ENCODE measurements around the gene ASTE1.
A peak's percentile ranks its signal among the peaks of the same experiment; 100 is the strongest.
"Not testable (repeated sequence)": the region's sequence is repeated elsewhere in the genome, so short reads cannot be mapped to it uniquely, and the experiment has no call there.

The ASTE1 gene, protein sequence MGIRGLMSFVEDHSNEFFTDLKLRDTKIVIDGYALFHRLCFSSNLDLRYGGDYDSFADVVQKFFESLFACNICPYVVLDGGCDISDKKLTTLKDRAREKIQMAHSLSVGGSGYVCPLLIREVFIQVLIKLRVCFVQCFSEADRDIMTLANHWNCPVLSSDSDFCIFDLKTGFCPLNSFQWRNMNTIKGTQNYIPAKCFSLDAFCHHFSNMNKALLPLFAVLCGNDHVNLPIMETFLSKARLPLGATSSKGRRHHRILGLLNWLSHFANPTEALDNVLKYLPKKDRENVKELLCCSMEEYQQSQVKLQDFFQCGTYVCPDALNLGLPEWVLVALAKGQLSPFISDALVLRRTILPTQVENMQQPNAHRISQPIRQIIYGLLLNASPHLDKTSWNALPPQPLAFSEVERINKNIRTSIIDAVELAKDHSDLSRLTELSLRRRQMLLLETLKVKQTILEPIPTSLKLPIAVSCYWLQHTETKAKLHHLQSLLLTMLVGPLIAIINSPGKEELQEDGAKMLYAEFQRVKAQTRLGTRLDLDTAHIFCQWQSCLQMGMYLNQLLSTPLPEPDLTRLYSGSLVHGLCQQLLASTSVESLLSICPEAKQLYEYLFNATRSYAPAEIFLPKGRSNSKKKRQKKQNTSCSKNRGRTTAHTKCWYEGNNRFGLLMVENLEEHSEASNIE

DNA sequence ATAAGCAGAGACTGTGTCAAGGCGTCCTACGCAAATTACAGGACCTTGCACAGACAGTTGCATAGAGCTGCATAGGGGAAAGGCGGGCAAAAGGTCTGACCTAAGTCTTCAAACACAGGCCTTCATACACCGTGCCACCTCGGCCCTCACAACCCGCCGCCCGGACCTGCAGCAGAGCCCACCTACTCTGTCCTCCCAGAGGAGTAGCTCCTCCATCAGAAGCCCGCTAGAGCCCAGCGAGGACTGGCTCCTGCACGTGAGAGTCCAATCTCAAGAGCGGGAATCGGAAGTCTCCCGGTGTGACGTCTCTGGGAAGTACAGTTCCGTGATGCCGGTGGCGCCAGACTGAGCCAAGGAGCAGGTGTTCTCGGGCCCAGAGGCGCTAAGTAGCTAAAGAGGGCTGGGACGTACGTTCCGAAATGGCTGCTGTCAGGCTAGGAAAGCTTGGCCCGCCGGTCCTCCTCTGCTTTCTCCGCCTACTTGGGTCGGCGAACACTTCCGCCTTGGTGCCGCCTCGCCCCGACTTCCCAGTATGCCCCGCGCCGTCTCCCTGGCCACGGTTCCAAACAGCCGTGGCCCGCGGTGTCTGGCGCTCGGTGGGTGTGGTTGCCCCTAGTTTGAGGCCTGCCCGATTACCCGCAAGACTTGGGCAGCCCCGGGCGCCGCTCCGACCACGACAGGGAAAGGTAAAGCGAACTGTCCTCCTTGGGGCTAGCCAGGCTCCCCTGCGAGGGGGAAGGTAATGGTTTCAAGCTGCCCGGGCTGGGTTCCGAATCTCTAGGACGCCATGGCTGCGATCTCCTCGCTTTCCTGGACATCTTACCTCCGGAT, at the start of gene ASTE1, which contains the start of gene NEK11:
Gene ASTE1, minus strand, starts transcription at position 505 of the 831 bp plus-strand sequence. CDS start 1,519 bp downstream, outside the sequence.
Gene NEK11, plus strand, starts transcription at position 557 of the 831 bp plus-strand sequence. CDS start 2,832 bp downstream, outside the sequence.
- DNase-seq: peak; percentile 61 to 75

DNA sequence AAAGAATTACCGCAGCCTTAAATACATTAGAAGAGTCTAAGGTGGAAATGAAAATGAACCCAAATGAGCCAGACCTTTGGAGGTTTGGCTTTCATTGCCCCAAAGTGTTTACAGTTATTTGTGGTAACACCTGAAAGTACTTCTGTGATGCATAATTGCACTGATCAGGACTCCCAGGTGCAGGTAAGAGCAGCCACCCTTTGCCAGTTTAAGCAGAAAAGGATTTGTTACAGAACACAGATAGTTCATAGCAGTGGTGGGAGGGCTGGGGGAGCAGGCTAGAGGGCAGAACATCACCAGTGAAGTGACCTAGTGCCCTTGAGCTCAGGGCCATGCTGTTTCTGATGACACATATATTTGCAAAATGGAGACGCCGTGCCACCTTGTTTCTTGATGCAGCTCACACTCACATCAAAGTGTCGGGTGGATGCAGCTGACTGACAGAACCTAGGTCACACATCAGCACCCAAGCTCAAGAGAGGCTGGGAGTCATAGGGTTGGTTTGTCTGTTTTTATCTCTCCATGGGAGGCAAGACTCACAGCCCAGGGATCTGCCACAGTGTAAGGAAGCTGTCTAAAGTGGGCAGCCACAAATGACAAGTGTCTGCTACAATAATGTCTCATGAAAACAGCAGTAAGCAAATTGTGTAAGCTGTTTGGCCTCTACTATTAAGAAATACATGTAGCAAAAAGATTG, 49.2 kb upstream of the ASTE1 start:
- DNase-seq: no peak

DNA sequence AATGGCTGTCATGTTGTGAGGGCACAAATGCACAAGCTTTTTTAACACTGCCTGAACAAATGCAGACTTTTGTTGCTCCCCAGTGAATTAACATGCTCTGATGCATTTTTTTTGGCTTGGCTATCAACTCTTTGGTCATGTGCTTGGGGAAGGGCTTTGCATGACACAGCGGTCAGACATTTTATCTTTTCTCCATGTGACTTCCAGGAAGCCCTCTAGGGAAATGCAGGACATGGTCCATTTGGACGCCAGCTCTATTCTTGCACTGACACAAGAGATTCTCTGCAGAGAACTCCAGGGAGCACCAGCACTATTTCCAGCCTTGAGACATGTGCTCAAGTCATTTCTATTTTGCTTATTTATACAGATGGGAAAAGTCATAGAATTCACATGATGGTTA, 46.2 kb upstream of the ASTE1 start:
- DNase-seq: no peak

DNA sequence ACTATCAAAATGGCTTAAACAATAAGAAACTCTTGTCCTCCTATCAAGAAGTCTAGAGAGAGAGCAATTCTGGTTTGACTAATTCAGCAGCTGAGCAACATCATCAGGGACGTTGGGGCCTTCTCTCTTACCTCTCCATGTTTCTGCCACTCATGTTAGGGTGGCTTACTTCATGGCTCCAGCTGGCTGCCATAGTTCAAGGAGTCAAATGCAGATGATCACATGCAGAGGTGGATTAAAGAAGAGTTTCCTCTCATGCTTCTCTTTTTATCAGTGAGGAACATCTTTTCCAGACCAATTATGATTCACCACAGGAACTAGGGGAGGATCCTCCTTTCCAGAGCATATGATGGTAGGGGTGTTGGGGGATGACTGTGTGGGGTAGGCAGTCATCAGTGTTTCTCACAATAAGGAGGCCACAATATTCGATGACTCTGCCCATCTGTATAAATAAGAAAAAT, 45.5 kb upstream of the ASTE1 start:
- DNase-seq: no peak

DNA sequence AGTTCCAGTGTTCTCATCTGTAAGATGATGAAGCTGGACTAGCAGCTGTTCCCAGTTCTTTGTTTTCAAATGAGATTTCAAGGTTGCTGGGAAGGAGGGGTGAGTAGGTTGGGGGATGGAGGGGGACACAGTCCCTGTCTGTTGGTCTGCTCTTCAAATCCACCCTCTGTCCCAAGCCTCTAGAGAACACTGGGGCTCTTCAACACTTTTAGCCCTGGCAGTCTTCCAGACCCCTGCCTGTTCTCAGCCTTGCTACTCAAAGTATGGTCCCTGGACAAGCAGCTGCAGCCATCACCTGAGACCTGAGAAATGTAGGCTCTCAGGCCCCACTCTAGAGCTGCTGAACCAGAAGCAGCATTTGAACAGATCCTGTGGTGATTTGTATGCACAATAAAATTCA, 41.4 kb upstream of the ASTE1 start:
- DNase-seq: no peak

DNA sequence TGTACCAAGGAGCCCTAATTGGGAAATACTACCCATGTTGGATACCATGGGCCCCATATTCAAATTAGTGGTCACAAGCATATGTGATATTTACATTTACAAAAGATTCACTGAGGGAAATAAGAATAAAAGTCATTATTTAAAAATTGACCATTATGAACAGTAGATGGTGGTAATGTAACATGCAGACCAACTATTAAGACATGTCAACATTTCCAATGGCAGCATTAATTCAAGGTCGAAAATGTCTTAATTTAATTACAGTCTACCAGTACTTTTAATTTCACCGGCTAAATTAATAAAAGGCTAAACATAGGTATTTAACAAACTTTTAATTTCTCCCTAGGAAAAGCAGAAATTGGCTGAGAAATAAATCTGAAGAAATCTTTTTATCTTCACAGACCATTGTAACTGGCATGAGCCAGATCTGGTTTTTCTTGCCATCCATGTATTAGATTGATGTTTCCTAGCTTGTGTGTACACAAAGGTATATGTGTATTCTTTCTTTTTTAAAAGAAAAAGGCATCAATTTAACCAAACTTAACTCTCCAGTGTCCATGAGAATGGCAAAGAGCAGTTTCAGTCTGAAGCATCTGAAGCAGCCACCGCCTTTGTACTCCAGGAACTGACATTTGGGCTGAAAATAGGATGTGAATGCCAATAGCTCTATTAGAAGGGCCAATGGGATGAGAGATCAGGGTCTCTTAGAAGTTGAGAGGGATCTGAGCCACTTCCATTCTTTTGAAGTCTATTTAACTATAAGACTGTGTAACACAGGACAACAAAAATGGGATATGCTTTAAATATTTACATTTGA, 26.6 kb upstream of the ASTE1 start:
- DNase-seq: no peak

DNA sequence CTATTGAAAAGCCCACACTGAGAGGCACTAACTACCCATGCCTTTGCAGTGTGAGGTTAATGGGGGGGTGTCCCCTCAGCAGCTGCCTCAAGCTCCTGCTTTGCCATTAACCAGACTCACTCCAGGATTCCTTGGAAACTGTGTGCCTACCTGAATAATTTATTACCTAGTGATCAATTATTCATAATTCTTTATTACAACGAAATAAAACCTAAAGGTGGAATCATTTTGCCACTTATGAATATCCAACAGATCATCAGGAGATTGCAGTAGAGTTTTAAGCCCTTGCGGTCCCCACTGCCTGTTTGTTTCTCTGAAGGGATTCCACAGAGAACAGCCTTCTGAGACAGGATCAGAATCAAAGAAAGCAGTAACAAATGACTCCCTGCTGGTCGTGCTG, 23.4 kb upstream of the ASTE1 start:
- DNase-seq: no peak

DNA sequence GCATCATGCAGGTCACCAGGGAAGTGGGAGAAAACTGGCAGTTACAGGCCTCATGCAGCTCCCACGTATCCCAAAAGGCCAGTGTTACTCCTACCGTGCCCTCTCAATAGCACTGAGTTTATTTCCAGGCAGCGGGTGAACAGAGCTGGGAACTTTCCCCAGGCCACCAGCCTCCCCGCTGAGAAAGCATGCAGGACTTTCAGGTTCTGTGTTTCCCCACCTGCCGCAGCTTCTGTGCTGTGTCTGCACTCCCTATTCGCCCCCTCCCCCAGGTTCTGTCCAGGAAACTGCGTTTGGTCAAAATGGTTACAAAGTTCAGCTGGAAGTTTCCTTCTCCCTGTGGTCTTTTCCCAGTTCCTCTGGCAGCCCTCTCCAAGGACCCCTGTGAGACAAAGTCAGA, 21.4 kb upstream of the ASTE1 start:
- DNase-seq: no peak

DNA sequence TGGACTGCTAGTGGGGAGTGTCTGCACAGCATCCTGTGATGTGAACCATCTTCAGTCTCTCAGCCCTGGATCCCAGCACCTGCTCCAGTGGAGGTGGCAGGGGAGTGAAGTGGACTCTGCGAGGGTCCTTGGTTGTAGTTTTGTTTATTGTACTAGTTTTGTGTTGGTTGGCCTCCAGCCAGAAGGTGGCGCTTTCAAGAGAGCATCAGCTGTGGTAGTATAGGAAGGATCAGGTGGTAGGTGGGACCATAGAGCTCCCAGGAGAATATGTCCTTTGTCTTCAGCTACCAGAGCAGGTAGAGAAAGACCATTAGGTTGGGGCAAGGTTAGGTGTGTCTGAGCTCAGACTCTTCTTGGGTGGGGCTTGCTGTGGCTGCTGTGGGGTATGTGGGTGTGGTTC, 21.0 kb upstream of the ASTE1 start:
- no peak for DNase-seq

DNA sequence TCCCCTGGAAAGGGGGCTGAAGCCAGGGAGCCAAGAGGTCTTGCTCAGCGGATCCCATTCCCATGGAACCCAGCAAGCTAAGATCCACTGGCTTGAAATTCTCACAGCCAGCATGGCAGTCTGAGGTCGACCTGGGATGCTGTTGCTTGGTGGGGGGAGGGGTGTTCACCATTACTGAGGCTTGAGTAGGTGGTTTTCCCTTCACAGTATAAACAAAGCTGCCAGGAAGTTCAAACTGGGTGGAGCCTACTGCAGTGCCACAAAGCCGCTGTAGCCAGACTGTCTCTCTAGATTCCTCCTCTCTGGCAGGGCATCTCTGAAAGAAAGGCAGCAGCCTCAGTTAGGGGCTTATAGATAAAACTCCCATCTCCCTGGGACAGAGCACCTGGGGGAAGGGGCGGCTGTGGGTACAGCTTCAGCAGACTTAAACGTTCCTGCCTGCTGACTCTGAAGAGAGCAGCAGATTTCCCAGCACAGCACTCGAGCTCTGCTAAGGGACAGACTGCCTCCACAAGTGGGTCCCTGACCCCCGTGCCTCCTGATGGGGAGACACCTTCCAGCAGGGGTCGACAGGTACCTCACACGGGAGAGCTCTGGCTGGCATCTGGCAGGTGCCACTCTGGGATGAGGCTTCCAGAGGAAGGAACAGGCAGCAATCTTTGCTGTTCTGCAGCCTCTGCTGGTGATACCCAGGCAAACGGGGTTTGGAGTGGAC, 15.8 kb upstream of the ASTE1 start:
- not testable (repeated sequence) for DNase-seq

DNA sequence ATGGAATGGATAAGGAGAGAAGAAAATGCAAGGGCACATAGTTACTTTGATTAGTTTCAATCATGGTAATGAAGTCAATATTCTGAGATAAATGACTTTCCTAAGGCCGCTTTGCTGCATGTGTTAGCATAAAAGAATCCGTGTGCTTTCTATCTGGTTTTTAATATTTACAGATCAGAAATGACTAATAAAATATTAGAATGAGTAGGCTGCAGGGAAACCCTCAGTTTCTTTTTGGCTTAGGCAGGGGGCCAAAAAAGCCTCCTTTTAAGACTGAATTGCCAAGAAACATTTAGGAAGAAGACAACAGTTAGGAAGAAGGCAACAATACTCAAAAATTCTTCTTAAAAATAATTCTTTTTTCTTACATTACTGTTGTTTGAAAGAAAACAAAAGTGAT, 11.7 kb upstream of the ASTE1 start:
- DNase-seq: no peak

DNA sequence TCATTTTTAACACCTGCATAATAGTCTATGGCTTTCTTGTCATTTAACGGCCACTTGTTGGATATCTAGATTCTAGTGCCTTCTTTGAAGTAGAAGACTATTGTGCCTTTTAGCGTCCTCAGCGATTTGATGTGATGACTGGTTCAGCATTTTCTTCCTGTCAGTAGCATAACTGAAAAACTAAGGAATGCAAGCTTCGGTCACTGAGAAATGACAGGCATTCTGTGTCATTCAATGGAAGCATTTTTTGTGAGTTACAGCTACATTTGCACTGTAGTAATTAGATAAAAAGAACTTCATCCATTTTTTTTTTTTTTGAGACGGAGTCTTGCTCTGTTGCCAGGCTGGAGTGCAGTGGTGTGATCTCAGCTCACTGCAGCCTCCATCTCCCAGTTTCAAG, 10.4 kb upstream of the ASTE1 start:
- no peak for DNase-seq

DNA sequence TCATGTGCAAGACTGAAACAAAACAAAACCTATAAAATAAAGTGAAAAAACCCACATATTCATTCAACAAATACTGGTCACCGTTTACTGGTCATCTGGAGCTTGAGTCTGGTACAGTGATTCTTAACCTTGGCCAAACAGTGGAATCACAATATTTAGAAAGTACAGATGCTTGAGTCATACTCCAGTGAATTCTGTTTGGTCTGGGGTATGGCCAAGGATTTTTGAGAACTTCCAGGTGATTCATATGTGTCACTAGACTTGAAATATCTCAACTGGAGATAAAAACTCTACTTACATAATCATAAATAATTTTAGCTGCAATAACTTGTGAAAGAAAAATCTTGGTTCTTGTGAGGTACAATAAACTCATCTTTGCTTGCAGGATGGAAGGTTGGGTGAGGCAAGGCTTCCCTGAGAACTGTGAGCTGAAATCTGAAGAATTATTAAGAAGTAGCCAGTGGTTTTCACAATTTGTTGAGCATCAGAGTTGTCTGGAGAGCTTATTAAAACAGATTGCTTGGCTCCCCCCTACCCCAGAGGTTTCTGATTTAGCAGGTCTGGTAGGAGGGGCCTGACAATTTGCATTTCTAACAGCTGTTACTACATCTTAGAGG, 9.7 kb upstream of the ASTE1 start:
- DNase-seq: no peak

DNA sequence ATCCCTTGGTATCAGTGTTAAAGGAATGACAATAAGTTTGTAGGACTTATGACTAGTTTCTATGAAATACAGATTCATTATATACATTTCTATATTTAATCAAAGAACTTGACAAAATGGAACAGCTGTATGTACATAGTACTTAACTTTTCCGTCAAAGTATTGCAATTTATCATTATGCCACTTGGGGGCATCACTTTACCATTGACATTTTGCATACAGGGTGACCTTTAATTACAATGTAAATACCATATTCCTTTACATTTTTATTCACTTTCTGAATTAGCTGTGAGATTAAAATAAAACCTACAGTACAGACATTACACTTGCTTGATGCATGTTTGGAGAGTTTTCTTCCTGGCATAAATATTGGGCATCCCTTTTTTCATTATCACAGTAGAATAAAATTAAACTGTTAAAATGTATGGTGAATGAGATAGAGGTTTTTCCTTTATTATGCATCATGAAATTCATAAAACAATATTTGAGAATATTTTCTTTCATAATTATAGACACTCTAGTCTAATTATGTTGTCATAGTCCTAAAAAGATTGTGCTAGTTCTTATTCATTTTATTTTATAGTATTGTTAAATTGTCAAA, 7.0 kb upstream of the ASTE1 start:
- peak in 1 of 2 experiments; percentile 37 for DNase-seq

DNA sequence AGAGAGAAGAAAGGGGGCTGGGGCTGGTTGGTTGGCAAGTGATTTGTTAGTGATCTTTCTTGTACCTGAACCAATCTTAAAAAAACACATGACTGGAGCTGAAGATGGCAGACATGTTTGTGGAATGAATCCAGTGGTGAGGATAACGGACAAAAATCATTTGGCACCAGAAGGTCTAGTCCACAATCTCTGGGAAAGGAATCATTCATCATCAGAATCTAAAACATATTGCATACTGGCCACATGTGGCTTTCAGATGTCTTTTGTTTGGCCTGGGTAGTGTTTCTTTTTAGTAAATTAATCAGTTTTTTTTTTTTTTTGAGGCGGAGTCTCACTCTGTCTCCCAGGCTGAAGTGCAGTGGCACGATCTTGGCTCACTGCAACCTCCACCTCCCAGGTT, 5.0 kb upstream of the ASTE1 start:
- no peak for DNase-seq

DNA sequence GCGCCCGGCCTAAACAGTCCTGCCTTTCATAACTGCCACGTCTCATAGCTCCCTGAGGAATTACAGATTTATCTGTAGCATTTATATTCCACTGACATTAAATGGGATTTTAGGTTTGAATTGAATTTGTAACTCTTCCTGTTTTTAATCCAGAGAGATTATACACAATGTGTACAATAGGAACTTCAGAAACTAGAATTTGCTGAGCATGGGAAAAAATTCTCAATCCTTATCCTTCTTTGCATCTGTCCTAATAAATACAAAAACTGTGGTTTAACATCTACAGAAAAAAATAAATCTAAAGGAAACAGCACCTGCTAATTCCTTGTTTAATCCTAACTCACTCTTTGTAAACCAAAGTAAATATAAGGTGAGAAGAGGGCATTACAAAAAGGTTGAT, 2.2 kb upstream of the ASTE1 start:
- no peak for DNase-seq

DNA sequence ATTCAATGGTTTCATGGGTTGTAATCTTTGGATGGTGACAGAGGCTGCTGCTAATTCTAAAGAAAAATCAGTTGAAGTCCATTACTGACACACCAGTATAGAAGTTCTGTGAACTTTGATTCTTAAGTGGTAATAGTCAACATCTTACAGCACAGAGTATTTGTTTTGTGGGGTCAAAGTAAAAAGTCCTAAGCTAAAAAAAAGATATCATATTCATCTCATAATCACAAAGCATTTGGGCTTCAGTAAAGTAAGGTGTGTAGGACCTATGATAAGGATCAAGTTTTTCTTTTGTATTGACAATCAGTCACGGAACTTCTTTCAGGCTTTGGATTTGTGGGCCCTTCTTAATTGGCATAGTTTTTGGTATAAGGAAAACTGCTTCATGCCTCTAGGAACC, 1.1 kb downstream of the ASTE1 start:
- DNase-seq: no peak

DNA sequence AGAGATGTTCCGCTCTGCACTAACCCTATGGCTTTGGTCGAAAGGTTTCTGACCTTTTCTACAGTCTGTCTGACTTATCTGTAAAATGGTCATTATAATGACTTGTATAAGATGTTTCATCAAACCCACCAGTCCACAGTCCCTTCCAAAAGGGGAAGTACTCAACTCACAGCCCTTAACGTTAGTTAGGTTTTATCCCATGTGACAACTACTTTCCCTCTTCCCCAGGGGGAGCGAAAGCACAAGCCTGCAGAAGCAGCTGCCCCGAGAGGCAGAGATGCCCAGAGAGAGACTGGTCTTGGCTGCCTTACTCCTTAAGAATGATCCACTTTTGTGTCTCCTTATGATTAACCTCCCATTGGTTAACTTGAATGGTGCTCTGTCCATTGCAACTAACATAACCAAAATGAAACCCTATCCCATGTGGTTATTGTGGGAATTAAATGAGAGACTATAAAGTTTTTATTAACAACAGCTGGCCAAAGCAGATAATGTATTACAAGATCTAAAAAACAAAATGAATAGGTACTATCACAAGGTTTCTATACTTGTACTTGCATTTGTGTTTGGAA, 6.4 kb downstream of the ASTE1 start:
- no peak for DNase-seq

DNA sequence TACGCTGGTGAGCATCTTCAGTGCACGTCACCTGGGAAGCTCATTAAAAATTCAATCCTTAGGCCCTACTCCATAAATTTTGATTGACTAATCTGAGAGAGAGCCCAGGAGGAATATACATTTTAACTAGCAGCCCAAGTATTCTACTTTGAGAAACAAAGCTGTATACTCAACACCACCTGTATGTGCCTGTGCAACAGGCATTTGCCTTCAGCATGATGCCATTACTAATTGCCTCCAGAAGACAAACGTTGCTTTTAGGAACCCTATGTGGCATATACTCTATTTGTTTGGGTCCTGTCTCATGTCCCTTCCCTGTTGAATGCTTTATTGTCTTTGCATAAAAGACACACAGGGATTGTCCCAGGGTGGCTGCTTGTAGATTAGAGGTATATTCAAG, 7.7 kb downstream of the ASTE1 start:
- DNase-seq: no peak

DNA sequence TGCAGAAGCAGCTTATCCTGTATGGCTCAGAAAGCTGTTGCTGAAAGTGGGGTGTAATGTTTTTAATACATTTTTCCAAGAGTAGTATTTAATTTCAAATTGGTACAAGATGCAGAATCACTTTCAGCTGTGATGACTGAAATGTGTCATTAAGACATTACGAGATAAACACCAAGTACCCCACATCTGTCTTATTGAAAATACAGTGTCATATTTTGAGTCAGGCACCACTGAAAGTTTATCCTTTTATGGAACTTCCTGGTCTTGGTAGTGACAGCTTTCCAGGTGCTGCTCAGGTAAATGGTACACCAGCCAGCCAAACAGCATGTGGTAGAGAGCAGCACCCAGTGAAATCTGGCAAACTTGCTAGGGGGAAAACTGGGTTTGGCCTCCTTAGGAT, 16.9 kb downstream of the ASTE1 start:
- no peak for DNase-seq
